Ishikawa (cell line): ENCODE results near the gene MAP2K4.

Experiments
- EGR1 ChIP-seq: IDR thresholded peaks from 2 replicates; pipeline ENCODE4 v1.6.1; 2012
- YY1 ChIP-seq: IDR thresholded peaks from 2 replicates; pipeline ENCODE4 v1.6.1; 2012; ENCODE audit warnings: low read depth
- TF ChIP-seq, protein P1 (sequence below): IDR thresholded peaks from 2 replicates; pipeline ENCODE4 v1.6.1; 2012
- TF ChIP-seq, protein P2 (sequence below): IDR thresholded peaks from 2 replicates; pipeline ENCODE4 v1.6.1; 2012; ENCODE audit warnings: low read depth, mild to moderate bottlenecking

DNA sequence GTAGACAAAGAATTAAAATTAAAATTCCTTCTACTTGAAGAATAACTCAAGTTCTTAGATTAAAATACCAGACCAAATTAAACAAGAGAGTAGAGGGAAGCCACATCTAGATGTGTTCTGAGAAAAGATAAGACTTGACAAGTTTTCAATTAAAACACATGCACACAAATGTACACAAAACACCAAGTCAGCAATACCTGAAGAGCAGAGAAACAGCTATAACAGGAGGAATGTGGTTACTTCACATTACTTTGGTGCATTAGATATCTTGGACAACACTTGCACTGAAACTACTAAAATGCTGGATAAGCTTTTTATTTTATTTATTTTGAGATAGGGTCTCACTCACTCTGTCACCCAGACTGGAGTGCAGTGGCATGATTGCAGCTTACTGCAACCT is 113.9 kb downstream of the MAP2K4 start:
- TF ChIP-seq, protein P1, sequence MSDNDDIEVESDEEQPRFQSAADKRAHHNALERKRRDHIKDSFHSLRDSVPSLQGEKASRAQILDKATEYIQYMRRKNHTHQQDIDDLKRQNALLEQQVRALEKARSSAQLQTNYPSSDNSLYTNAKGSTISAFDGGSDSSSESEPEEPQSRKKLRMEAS, result no peak
- TF ChIP-seq YY1 (no peak), EGR1 (no peak)
- TF ChIP-seq, protein P2, sequence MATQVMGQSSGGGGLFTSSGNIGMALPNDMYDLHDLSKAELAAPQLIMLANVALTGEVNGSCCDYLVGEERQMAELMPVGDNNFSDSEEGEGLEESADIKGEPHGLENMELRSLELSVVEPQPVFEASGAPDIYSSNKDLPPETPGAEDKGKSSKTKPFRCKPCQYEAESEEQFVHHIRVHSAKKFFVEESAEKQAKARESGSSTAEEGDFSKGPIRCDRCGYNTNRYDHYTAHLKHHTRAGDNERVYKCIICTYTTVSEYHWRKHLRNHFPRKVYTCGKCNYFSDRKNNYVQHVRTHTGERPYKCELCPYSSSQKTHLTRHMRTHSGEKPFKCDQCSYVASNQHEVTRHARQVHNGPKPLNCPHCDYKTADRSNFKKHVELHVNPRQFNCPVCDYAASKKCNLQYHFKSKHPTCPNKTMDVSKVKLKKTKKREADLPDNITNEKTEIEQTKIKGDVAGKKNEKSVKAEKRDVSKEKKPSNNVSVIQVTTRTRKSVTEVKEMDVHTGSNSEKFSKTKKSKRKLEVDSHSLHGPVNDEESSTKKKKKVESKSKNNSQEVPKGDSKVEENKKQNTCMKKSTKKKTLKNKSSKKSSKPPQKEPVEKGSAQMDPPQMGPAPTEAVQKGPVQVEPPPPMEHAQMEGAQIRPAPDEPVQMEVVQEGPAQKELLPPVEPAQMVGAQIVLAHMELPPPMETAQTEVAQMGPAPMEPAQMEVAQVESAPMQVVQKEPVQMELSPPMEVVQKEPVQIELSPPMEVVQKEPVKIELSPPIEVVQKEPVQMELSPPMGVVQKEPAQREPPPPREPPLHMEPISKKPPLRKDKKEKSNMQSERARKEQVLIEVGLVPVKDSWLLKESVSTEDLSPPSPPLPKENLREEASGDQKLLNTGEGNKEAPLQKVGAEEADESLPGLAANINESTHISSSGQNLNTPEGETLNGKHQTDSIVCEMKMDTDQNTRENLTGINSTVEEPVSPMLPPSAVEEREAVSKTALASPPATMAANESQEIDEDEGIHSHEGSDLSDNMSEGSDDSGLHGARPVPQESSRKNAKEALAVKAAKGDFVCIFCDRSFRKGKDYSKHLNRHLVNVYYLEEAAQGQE, result no peak
